ENCODE measurements around the gene GLI3. TPM values are rescaled to one million over a fixed set of nuclear protein-coding genes. Genes with fewer than 3 reads are reported as not detected.

GLI3 gene
- total RNA-seq, 4 donors from 2014 or later: 16.5 to 105 (median 22.6) TPM

DNA sequence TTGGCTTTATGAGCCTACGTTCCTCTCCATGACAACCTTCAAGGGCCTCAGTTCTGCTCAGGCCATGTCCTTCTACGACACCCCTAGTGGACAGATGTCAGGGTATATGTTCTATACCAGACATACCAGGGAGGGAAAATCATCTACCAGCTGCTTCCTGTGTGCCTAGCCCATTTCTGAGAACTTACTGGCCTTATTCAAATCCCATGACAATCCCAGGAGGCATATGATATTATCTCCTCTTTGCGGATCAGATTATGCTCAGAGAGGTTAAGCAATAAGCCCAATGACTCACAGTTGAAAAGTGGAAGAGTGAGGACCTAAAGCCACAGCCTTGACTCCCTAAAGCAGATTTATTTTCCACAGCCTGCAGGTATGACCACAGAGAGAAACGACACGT, 139.3 kb downstream of the GLI3 start:
- Histone ChIP-seq H3K27me3 (no peaks in the 10 kb centered on the region), H3K27ac (peak overlapping the region; percentile 38 to 63), H3K36me3 (no peaks in the 10 kb centered on the region), H3K4me1 (peaks cover 0 to 8% of the 10 kb centered on the region in 2 donors), H3K4me3 (no peak overlapping the region), H3K9me3 (no peaks in the 10 kb centered on the region)
- intact Hi-C loops (cut with DNase I; ENCODE audit: low total_unique reads): no loop called here
- DNase-seq: no peak
- TF ChIP-seq POLR2A (IDR thresholded peaks at IDR 0.05) (no peak), CTCF (IDR thresholded peaks at IDR 0.05) (no peak)

GRCh38 chr7:42096681-42097561, 140.1 kb downstream of the GLI3 start:
- H3K4me3 ChIP-seq: no peak overlapping the region
- peaks cover 0 to 8% of the 10 kb centered on the region in 2 donors for H3K4me1 ChIP-seq
- TF ChIP-seq POLR2A (IDR thresholded peaks at IDR 0.05): no peak
- TF ChIP-seq CTCF (IDR thresholded peaks at IDR 0.05): no peak
- DNase-seq: peak; percentile 60 to 75
- no peaks in the 10 kb centered on the region for H3K9me3 ChIP-seq
- intact Hi-C loops (cut with DNase I; ENCODE audit: low total_unique reads): no loop called here
- no peaks in the 10 kb centered on the region for H3K27me3 ChIP-seq
- peak overlapping the region; percentile 38 to 63 for H3K27ac ChIP-seq
- H3K36me3 ChIP-seq: no peaks in the 10 kb centered on the region

DNA sequence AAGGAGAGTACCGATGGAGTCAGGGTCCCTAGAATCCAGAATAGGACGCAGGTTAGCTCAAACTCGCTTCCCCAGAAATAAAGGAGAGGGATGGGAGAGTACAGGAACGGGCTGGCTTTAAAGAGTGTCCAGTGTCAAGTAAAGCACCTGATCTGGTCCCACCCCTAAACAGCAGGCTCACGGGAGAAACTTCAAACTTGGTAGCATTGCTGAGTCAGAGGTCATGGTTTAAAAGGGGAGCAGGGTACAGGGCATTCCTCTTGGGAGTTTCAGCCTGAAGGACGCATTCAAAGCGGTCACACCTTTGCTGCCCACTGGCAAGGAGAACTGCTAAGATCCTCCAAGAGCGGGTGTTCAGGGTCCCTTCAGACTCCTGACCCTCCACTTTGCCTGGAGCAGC, 140.7 kb downstream of the GLI3 start:
- intact Hi-C loops (cut with DNase I; ENCODE audit: low total_unique reads): no loop called here
- Histone ChIP-seq H3K9me3 (no peaks in the 10 kb centered on the region), H3K4me3 (no peak overlapping the region), H3K4me1 (peaks cover 0 to 8% of the 10 kb centered on the region in 2 donors), H3K36me3 (no peaks in the 10 kb centered on the region), H3K27me3 (no peaks in the 10 kb centered on the region), H3K27ac (no peak overlapping the region)
- DNase-seq: no peak
- TF ChIP-seq POLR2A (IDR thresholded peaks at IDR 0.05): no peak
- TF ChIP-seq CTCF (IDR thresholded peaks at IDR 0.05): no peak

GRCh38 chr7:42095791-42096190, 141.2 kb downstream of the GLI3 start:
- intact Hi-C loops (cut with DNase I; ENCODE audit: low total_unique reads): no loop called here
- Histone ChIP-seq H3K36me3 (no peaks in the 10 kb centered on the region), H3K4me1 (peaks cover 0 to 8% of the 10 kb centered on the region in 2 donors), H3K9me3 (no peaks in the 10 kb centered on the region), H3K27me3 (no peaks in the 10 kb centered on the region), H3K4me3 (no peak overlapping the region), H3K27ac (no peak overlapping the region)
- TF ChIP-seq CTCF (IDR thresholded peaks at IDR 0.05) (no peak), POLR2A (IDR thresholded peaks at IDR 0.05) (no peak)
- DNase-seq: no peak

DNA sequence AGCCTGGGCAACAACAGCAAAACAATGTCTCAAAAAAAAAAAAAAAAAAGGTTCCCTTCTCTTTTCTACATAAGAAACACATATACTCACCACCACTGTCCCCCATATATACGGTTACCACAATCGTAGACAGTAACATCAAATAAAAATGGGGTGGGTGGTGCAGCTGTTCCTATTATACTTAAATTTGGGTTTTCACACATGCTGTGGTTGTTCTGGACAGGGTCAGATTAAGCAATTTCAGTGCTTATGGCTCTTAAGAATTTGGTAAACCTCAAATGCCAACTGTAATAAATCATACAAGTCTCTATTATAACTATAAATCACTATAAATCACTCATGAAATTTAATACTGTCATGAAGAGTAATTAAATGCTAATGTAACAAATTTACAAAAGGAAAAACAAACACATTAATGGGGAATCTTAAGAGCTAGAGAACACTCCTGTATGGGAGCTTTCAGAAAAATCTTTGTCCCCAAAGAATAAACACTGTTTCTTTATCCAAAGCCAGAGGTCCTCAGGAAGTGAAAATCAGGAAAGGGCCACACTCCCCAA, 143.6 kb downstream of the GLI3 start:
- no peaks in the 10 kb centered on the region for H3K9me3 ChIP-seq
- H3K4me3 ChIP-seq: no peak overlapping the region
- no peak for TF ChIP-seq CTCF (IDR thresholded peaks at IDR 0.05)
- no peak for TF ChIP-seq POLR2A (IDR thresholded peaks at IDR 0.05)
- peaks cover 0 to 8% of the 10 kb centered on the region in 2 donors for H3K4me1 ChIP-seq
- no peaks in the 10 kb centered on the region for H3K27me3 ChIP-seq
- H3K27ac ChIP-seq: no peak overlapping the region
- intact Hi-C loops (cut with DNase I; ENCODE audit: low total_unique reads): no loop called here
- no peak for DNase-seq
- no peaks in the 10 kb centered on the region for H3K36me3 ChIP-seq
